Measurements from ENCODE around the gene CASP3.

DNA sequence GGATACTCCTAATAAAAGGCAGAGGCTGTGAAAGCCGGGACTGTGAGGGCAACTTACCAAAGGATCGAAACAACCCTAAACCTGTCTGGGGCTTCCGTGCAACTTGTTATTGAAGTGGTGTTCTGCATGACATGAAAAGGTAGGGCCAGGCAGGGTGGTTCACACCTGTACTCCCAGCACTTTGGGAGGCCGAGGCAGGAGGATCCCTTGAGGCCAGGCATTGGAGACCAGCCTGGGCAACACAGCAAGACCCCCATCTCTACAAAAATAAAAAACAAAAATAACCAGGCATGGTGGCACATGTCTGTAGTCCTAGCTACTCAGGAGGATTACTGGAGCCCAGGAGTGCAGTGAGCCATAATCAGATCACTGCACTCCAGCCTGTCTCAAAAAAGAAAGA, 12.3 kb downstream of the CASP3 start:
- TF ChIP-seq, protein P1, sequence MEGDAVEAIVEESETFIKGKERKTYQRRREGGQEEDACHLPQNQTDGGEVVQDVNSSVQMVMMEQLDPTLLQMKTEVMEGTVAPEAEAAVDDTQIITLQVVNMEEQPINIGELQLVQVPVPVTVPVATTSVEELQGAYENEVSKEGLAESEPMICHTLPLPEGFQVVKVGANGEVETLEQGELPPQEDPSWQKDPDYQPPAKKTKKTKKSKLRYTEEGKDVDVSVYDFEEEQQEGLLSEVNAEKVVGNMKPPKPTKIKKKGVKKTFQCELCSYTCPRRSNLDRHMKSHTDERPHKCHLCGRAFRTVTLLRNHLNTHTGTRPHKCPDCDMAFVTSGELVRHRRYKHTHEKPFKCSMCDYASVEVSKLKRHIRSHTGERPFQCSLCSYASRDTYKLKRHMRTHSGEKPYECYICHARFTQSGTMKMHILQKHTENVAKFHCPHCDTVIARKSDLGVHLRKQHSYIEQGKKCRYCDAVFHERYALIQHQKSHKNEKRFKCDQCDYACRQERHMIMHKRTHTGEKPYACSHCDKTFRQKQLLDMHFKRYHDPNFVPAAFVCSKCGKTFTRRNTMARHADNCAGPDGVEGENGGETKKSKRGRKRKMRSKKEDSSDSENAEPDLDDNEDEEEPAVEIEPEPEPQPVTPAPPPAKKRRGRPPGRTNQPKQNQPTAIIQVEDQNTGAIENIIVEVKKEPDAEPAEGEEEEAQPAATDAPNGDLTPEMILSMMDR (conservative IDR thresholded peaks at IDR 0.05; ENCODE audit: low read length), result no peak
- no peak for TF ChIP-seq EZH2phosphoT487 (IDR thresholded peaks at IDR 0.05; ENCODE audit: borderline replicate concordance)
